WTC11 (cell line): ENCODE measurements around the gene RASEF.

Experiments
- CREB1 ChIP-seq: sonication (generic); formaldehyde crosslinking; IDR thresholded peaks from 2 replicates; pipeline ENCODE4 v1.8.0; 2023; ENCODE audit warnings: mild to moderate bottlenecking, missing genetic modification reagents
- CREM ChIP-seq: sonication (generic); formaldehyde crosslinking; IDR thresholded peaks from 2 replicates; pipeline ENCODE4 v1.8.1; 2022; ENCODE audit warnings: mild to moderate bottlenecking, missing genetic modification reagents, moderate library complexity
- ESRRA ChIP-seq: sonication (generic); formaldehyde crosslinking; IDR thresholded peaks from 2 replicates; pipeline ENCODE4 v1.8.1; 2022; ENCODE audit warnings: mild to moderate bottlenecking, missing genetic modification reagents, borderline replicate concordance
- SMAD4 ChIP-seq: sonication (generic); formaldehyde crosslinking; IDR thresholded peaks from 2 replicates; pipeline ENCODE4 v1.8.0; 2022; ENCODE audit warnings: mild to moderate bottlenecking, missing genetic modification reagents
- ZNF219 ChIP-seq: sonication (generic); formaldehyde crosslinking; IDR thresholded peaks from 2 replicates; pipeline ENCODE4 v1.8.0; 2023; ENCODE audit warnings: missing genetic modification reagents, mild to moderate bottlenecking, borderline replicate concordance
- TF ChIP-seq, protein P1 (sequence below): fragments of 200-600 bp; IDR thresholded peaks from 2 replicates; pipeline ENCODE4 v1.8.0; 2022; ENCODE audit warnings: antibody characterized with exemption
- TF ChIP-seq, protein P2 (sequence below): sonication (generic); formaldehyde crosslinking; IDR thresholded peaks from 2 replicates; pipeline ENCODE4 v1.8.1; 2023; ENCODE audit warnings: mild to moderate bottlenecking, missing genetic modification reagents
- TF ChIP-seq, protein P3 (sequence below): sonication (generic); formaldehyde crosslinking; IDR thresholded peaks from 2 replicates; pipeline ENCODE4 v1.8.1; 2022; ENCODE audit warnings: low read depth, missing genetic modification reagents, borderline replicate concordance
- TF ChIP-seq, protein P4 (sequence below): fragments of 250-450 bp; sonication (Bioruptor Pico); IDR thresholded peaks from 2 replicates; pipeline ENCODE4 v1.9.0; 2021; ENCODE audit warnings: mild to moderate bottlenecking

DNA sequence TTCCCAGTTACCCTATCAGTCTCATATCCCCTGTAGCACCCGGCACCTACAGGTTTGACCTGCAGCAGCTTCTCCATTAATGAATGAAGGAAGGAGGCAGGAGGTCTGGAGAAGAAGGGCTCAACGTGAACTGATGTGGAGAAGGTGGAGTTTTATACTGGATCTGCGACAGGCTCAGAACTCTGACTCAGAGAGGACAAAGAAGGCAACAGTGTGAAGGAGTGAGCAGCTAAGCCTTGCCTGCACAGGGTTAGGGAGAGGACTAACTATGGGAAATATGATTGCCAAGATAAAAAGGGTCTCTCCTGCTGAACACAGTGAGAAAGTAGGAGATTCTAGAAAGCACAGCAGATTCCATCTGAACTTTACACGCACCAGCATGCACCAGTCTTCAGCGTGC is 23.6 kb downstream of the RASEF start:
- TF ChIP-seq, protein P1, sequence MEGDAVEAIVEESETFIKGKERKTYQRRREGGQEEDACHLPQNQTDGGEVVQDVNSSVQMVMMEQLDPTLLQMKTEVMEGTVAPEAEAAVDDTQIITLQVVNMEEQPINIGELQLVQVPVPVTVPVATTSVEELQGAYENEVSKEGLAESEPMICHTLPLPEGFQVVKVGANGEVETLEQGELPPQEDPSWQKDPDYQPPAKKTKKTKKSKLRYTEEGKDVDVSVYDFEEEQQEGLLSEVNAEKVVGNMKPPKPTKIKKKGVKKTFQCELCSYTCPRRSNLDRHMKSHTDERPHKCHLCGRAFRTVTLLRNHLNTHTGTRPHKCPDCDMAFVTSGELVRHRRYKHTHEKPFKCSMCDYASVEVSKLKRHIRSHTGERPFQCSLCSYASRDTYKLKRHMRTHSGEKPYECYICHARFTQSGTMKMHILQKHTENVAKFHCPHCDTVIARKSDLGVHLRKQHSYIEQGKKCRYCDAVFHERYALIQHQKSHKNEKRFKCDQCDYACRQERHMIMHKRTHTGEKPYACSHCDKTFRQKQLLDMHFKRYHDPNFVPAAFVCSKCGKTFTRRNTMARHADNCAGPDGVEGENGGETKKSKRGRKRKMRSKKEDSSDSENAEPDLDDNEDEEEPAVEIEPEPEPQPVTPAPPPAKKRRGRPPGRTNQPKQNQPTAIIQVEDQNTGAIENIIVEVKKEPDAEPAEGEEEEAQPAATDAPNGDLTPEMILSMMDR, result no peak
- TF ChIP-seq CREM (CRISPR knock-in tag) (no peak), ZNF219 (no peak), CREB1 (no peak), SMAD4 (CRISPR knock-in tag) (no peak), ESRRA (CRISPR knock-in tag) (no peak)
- TF ChIP-seq, protein P2, sequence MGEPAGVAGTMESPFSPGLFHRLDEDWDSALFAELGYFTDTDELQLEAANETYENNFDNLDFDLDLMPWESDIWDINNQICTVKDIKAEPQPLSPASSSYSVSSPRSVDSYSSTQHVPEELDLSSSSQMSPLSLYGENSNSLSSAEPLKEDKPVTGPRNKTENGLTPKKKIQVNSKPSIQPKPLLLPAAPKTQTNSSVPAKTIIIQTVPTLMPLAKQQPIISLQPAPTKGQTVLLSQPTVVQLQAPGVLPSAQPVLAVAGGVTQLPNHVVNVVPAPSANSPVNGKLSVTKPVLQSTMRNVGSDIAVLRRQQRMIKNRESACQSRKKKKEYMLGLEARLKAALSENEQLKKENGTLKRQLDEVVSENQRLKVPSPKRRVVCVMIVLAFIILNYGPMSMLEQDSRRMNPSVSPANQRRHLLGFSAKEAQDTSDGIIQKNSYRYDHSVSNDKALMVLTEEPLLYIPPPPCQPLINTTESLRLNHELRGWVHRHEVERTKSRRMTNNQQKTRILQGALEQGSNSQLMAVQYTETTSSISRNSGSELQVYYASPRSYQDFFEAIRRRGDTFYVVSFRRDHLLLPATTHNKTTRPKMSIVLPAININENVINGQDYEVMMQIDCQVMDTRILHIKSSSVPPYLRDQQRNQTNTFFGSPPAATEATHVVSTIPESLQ (CRISPR knock-in tag), result no peak
- TF ChIP-seq, protein P3, sequence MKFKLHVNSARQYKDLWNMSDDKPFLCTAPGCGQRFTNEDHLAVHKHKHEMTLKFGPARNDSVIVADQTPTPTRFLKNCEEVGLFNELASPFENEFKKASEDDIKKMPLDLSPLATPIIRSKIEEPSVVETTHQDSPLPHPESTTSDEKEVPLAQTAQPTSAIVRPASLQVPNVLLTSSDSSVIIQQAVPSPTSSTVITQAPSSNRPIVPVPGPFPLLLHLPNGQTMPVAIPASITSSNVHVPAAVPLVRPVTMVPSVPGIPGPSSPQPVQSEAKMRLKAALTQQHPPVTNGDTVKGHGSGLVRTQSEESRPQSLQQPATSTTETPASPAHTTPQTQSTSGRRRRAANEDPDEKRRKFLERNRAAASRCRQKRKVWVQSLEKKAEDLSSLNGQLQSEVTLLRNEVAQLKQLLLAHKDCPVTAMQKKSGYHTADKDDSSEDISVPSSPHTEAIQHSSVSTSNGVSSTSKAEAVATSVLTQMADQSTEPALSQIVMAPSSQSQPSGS, result no peak
- TF ChIP-seq, protein P4, sequence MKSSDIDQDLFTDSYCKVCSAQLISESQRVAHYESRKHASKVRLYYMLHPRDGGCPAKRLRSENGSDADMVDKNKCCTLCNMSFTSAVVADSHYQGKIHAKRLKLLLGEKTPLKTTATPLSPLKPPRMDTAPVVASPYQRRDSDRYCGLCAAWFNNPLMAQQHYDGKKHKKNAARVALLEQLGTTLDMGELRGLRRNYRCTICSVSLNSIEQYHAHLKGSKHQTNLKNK (CRISPR knock-in tag), result no peak
